Liver (tissue), 9 donors: ENCODE results near the gene C10orf143. TPM values are rescaled to one million over a fixed set of nuclear protein-coding genes. Genes with fewer than 3 reads are reported as not detected.

ENCODE experiments used
- DNase-seq: peaks from one replicate; pipeline ENCODE4 v3.0.0-alpha.2; 2017; ENCODE audit warnings: low spot score
- H3K27ac ChIP-seq, 2 donors: one replicate each; pipeline ENCODE4 v1.7.0; 2013; ENCODE audit warnings: inconsistent platforms in 2 of 2, low read length in 2 of 2, control low read depth in 1 of 2, low read depth in 1 of 2, mild to moderate bottlenecking in 1 of 2
- H3K27me3 ChIP-seq, 4 donors: one replicate each; pipeline versions ENCODE4 v1.6.1 to v1.7.0; 2013; ENCODE audit warnings: low read length in 3 of 4, inconsistent platforms in 1 of 4, mild to moderate bottlenecking in 1 of 4, moderate library complexity in 1 of 4; ENCODE audit not compliant: control insufficient read depth in 4 of 4, insufficient read depth in 4 of 4
- H3K36me3 ChIP-seq, 4 donors: one replicate each; pipeline versions ENCODE4 v1.6.1 to v1.7.0; 2013; ENCODE audit warnings: low read length in 3 of 4, mild to moderate bottlenecking in 3 of 4, low read depth in 1 of 4, moderate library complexity in 1 of 4; ENCODE audit not compliant: control insufficient read depth in 4 of 4, insufficient read depth in 3 of 4
- H3K4me1 ChIP-seq, 4 donors: one replicate each; pipeline versions ENCODE4 v1.6.1 to v1.7.0; 2013; ENCODE audit warnings: low read length in 3 of 4, mild to moderate bottlenecking in 3 of 4, moderate library complexity in 1 of 4; ENCODE audit not compliant: control insufficient read depth in 4 of 4, insufficient read depth in 4 of 4
- H3K4me3 ChIP-seq, 3 donors: one replicate each; pipeline versions ENCODE4 v1.6.1 to v1.7.0; 2013; ENCODE audit warnings: low read length in 3 of 3, control low read depth in 1 of 3, low read depth in 1 of 3, mild to moderate bottlenecking in 1 of 3
- H3K9ac ChIP-seq, 2 donors: one replicate each; pipeline ENCODE4 v1.7.0; 2013; ENCODE audit warnings: low read length in 2 of 2, mild to moderate bottlenecking in 2 of 2, moderate library complexity in 2 of 2, control low read depth in 1 of 2, low read depth in 1 of 2
- H3K9me3 ChIP-seq, 4 donors: one replicate each; pipeline versions ENCODE4 v1.6.1 to v1.7.0; 2013; ENCODE audit warnings: low read length in 3 of 4; ENCODE audit not compliant: control insufficient read depth in 4 of 4
- ATF3 ChIP-seq: IDR thresholded peaks from 2 replicates; pipeline ENCODE4 v1.6.1; 2016; ENCODE audit warnings: antibody characterized with exemption
- CTCF ChIP-seq: fragments of 150-350 bp; IDR thresholded peaks from 2 replicates; pipeline ENCODE4 v1.5.1; 2017; ENCODE audit warnings: improper control_type of control experiment, low read depth, low read length; ENCODE audit not compliant: missing input control
- EGR1 ChIP-seq, 2 donors: IDR thresholded peaks; 2 replicates each; pipeline ENCODE4 v1.6.1; 2016 to 2018; ENCODE audit warnings: antibody characterized with exemption in 2 of 2, low read depth in 2 of 2
- FOXA1 ChIP-seq: IDR thresholded peaks from 2 replicates; pipeline ENCODE4 v1.6.1; 2016; ENCODE audit warnings: antibody characterized with exemption
- FOXA2 ChIP-seq: IDR thresholded peaks from 2 replicates; pipeline ENCODE4 v1.6.1; 2016; ENCODE audit warnings: antibody characterized with exemption
- GABPA ChIP-seq, 2 donors: IDR thresholded peaks in 1 of 2; conservative IDR thresholded peaks in 1 of 2; 2 replicates each; pipeline ENCODE4 v1.6.1; 2016; ENCODE audit warnings: antibody characterized with exemption in 2 of 2, mild to moderate bottlenecking in 1 of 2, moderate library complexity in 1 of 2
- HNF4A ChIP-seq, 2 donors: conservative IDR thresholded peaks; 2 replicates each; pipeline ENCODE4 v1.6.1; 2016; ENCODE audit warnings: antibody characterized with exemption in 2 of 2, mild to moderate bottlenecking in 2 of 2
- HNF4G ChIP-seq: IDR thresholded peaks from 2 replicates; pipeline ENCODE4 v1.6.1; 2016; ENCODE audit warnings: antibody characterized with exemption
- JUND ChIP-seq, 2 donors: IDR thresholded peaks; 2 replicates each; pipeline ENCODE4 v1.6.1; 2016; ENCODE audit warnings: antibody characterized with exemption in 2 of 2
- MAX ChIP-seq: IDR thresholded peaks from 2 replicates; pipeline ENCODE4 v1.6.1; 2016; ENCODE audit warnings: antibody characterized with exemption
- NR2F2 ChIP-seq: IDR thresholded peaks from 2 replicates; pipeline ENCODE4 v1.6.1; 2016; ENCODE audit warnings: antibody characterized with exemption
- RAD21 ChIP-seq, 2 donors: IDR thresholded peaks; 2 replicates each; pipeline ENCODE4 v1.6.1; 2016; ENCODE audit warnings: antibody characterized with exemption in 2 of 2, mild to moderate bottlenecking in 2 of 2
- REST ChIP-seq: IDR thresholded peaks from 2 replicates; pipeline ENCODE4 v1.6.1; 2016; ENCODE audit warnings: antibody characterized with exemption, mild to moderate bottlenecking
- RXRA ChIP-seq, 2 donors: IDR thresholded peaks; 2 replicates each; pipeline ENCODE4 v1.6.1; 2017 to 2018; ENCODE audit warnings: antibody characterized with exemption in 2 of 2, mild to moderate bottlenecking in 1 of 2
- SP1 ChIP-seq: IDR thresholded peaks from 2 replicates; pipeline ENCODE4 v1.6.1; 2018; ENCODE audit warnings: antibody characterized with exemption, mild to moderate bottlenecking
- TAF1 ChIP-seq: conservative IDR thresholded peaks from 2 replicates; pipeline ENCODE4 v1.6.1; 2016; ENCODE audit warnings: antibody characterized with exemption, mild to moderate bottlenecking
- YY1 ChIP-seq: IDR thresholded peaks from 2 replicates; pipeline ENCODE4 v1.6.1; 2016; ENCODE audit warnings: antibody characterized with exemption, mild to moderate bottlenecking
- ZBTB33 ChIP-seq: IDR thresholded peaks from 2 replicates; pipeline ENCODE4 v1.6.1; 2016; ENCODE audit warnings: antibody characterized with exemption
- WGBS: extraction: QIAGEN DNeasy Blood & Tissue Kit; methylation state at CpG from one replicate; pipeline ENCODE4 v1.1.7; 2013; 5-methylcytosine and 5-hydroxymethylcytosine counted together
- polyA plus RNA-seq, 2 donors: library from polyadenylated mRNA; stranded (reverse) in 1 of 2; unstranded in 1 of 2; fragments of 200-250 nt in 1 of 2; fragments of >200 nt in 1 of 2; fragmentation: Nextera tagmentation in 1 of 2; extraction: Ambion mirVana in 1 of 2; gene quantifications; one replicate each; pipeline versions ENCODE4 v1.2.1 to v1.2.3, GENCODE V29; 2013 to 2015
- total RNA-seq, 2 donors: library from RNA; depleted of rRNA; stranded (reverse); fragments of >200 nt; gene quantifications; one replicate each; pipeline ENCODE4 v1.2.3, GENCODE V29; 2014
- donor health status: healthy.
- donor health status: healthy.
- donor health status: healthy.
- donor health status: healthy.
- donor health status: healthy.

C10orf143 gene
- total and polyA plus RNA-seq, 4 donors, result 0.14 to 2.7 (median 1.2) TPM

- H3K9me3 ChIP-seq, result no peaks in the 10 kb centered on the region
Observed at GRCh38 chr10:130016993-130017630, 93.5 kb downstream of the C10orf143 start.

GRCh38 chr10:130016095-130016494 is 94.5 kb downstream of the C10orf143 start:
- no peak overlapping the region for H3K9ac ChIP-seq
- H3K4me1 ChIP-seq, result no peaks in the 10 kb centered on the region
- H3K36me3 ChIP-seq, result no peaks in the 10 kb centered on the region
- no peak overlapping the region for H3K4me3 ChIP-seq
- TF ChIP-seq MAX (no peak), YY1 (no peak), SP1 (no peak), NR2F2 (no peak), GABPA (IDR thresholded peaks at IDR 0.05 in 1 of 2, conservative IDR thresholded peaks at IDR 0.05 in 1 of 2) (no peak), ZBTB33 (no peak), CTCF (no peak), REST (no peak), FOXA1 (no peak), ATF3 (no peak), JUND (IDR thresholded peaks at IDR 0.05) (no peak), RXRA (IDR thresholded peaks at IDR 0.05) (no peak), TAF1 (no peak), FOXA2 (no peak), RAD21 (IDR thresholded peaks at IDR 0.05) (no peak), HNF4G (no peak), EGR1 (IDR thresholded peaks at IDR 0.05; ENCODE audit: low read depth in 2 of 2) (no peak), HNF4A (conservative IDR thresholded peaks at IDR 0.05) (no peak)
- no peak for DNase-seq
- no peaks in the 10 kb centered on the region for H3K27me3 ChIP-seq
- no peaks in the 10 kb centered on the region for H3K9me3 ChIP-seq
- 81% methylated on average over 3 of the region's 3 CpGs for WGBS
- H3K27ac ChIP-seq, result no peak overlapping the region

More at GRCh38 chr10:130016993-130017630, 93.5 kb downstream of the C10orf143 start:
- no peaks in the 10 kb centered on the region for H3K4me1 ChIP-seq
- DNase-seq, result no peak
- no peak overlapping the region for H3K27ac ChIP-seq
- no peak overlapping the region for H3K4me3 ChIP-seq
- H3K27me3 ChIP-seq, result no peaks in the 10 kb centered on the region
- no peak overlapping the region for H3K9ac ChIP-seq
- no peak for TF ChIP-seq JUND (IDR thresholded peaks at IDR 0.05)
- H3K36me3 ChIP-seq, result no peaks in the 10 kb centered on the region
- WGBS, result 87% methylated on average over 19 of the region's 19 CpGs
